Transverse colon (tissue), 4 donors: Measurements from ENCODE around the gene TMEM37.

ENCODE experiments used
- POLR2A ChIP-seq: fragments of 450-650 bp; IDR thresholded peaks from one replicate; pipeline ENCODE4 v1.6.1; 2016; ENCODE audit warnings: antibody characterized with exemption, mild to moderate bottlenecking, moderate library complexity
- POLR2AphosphoS5 ChIP-seq, 3 donors: sonication (generic); formaldehyde crosslinking; IDR thresholded peaks; one replicate each; pipeline ENCODE4 v1.6.1; 2016; ENCODE audit warnings: antibody characterized with exemption in 3 of 3
- TF ChIP-seq, protein P1 (sequence below), 5 experiments: fragments of 200-600 bp in 3 of 5; fragments of 450-650 bp in 2 of 5; sonication (generic) in 3 of 5; IDR thresholded peaks; 1 replicate in 2 of 5; 2 replicates in 3 of 5; pipeline ENCODE4 v1.5.1; 2016 to 2017; ENCODE audit warnings: antibody characterized with exemption in 5 of 5, inconsistent platforms in 3 of 5, mild to moderate bottlenecking in 2 of 5, moderate library complexity in 1 of 5

DNA sequence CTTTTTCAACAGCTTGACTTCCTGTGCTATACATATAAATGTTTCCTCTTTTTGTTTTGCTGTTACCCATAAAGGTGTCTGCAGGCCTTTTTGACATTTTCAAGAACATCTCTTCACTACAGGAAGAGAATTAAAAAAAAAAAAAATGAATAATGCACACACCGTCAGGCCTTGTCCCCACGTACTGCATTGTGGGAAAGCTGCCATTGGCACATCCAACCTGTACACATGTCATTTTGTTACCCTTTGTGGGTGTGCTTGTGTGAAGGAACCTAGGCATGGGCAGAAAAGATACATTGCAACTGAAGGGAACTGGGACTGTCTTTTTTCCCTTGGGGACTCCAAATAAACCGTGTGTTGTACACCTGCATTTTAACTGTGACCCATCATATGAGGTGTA is 16.8 kb upstream of the TMEM37 start:
- TF ChIP-seq POLR2A, result no peak
- TF ChIP-seq, protein P1, sequence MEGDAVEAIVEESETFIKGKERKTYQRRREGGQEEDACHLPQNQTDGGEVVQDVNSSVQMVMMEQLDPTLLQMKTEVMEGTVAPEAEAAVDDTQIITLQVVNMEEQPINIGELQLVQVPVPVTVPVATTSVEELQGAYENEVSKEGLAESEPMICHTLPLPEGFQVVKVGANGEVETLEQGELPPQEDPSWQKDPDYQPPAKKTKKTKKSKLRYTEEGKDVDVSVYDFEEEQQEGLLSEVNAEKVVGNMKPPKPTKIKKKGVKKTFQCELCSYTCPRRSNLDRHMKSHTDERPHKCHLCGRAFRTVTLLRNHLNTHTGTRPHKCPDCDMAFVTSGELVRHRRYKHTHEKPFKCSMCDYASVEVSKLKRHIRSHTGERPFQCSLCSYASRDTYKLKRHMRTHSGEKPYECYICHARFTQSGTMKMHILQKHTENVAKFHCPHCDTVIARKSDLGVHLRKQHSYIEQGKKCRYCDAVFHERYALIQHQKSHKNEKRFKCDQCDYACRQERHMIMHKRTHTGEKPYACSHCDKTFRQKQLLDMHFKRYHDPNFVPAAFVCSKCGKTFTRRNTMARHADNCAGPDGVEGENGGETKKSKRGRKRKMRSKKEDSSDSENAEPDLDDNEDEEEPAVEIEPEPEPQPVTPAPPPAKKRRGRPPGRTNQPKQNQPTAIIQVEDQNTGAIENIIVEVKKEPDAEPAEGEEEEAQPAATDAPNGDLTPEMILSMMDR (IDR thresholded peaks at IDR 0.05), result no peak
- no peak for TF ChIP-seq POLR2AphosphoS5 (IDR thresholded peaks at IDR 0.05)
